Activated CD8-positive, alpha-beta memory T cell treated with anti-CD3 and anti-CD28 coated beads, Interleukin-2, amount 50 U/mL, for 24 hours (primary cell): ENCODE data around the gene FARS2.

ENCODE experiments used
- DNase-seq: peaks from one replicate; pipeline ENCODE4 v3.0.0-alpha.2; 2020; ENCODE audit errors: extremely low read depth

The FARS2 gene

GRCh38 chr6:5729080-5729434, 467.7 kb downstream of the FARS2 start:
- DNase-seq: no peak

GRCh38 chr6:5729813-5730517, 468.7 kb downstream of the FARS2 start:
- no peak for DNase-seq

GRCh38 chr6:5730585-5731263, 469.4 kb downstream of the FARS2 start:
- no peak for DNase-seq

GRCh38 chr6:5731435-5731834, 470.1 kb downstream of the FARS2 start:
- no peak for DNase-seq

- no peak for DNase-seq
Measured at GRCh38 chr6:5732496-5732895, 471.2 kb downstream of the FARS2 start.

GRCh38 chr6:5736016-5736738, 474.9 kb downstream of the FARS2 start:
- DNase-seq: no peak

GRCh38 chr6:5737460-5737859, 476.1 kb downstream of the FARS2 start:
- DNase-seq: no peak

- DNase-seq: no peak
Measured at GRCh38 chr6:5738211-5738610, 476.9 kb downstream of the FARS2 start.

- no peak for DNase-seq
Measured at GRCh38 chr6:5744497-5744896, 483.2 kb downstream of the FARS2 start.

- no peak for DNase-seq
Measured at GRCh38 chr6:5745081-5745480, 483.8 kb downstream of the FARS2 start.

GRCh38 chr6:5746053-5746758, 484.9 kb downstream of the FARS2 start:
- DNase-seq: no peak

GRCh38 chr6:5746759-5747130, 485.4 kb downstream of the FARS2 start:
- DNase-seq: no peak

- DNase-seq: no peak
Measured at GRCh38 chr6:5747379-5747778, 486.1 kb downstream of the FARS2 start.

GRCh38 chr6:5749016-5749650, 487.8 kb downstream of the FARS2 start:
- DNase-seq: no peak

GRCh38 chr6:5749651-5750215, 488.4 kb downstream of the FARS2 start:
- DNase-seq: no peak

GRCh38 chr6:5751525-5752390, 490.4 kb downstream of the FARS2 start:
- DNase-seq: no peak

- no peak for DNase-seq
Measured at GRCh38 chr6:5752391-5752680, 491.0 kb downstream of the FARS2 start.

- no peak for DNase-seq
Measured at GRCh38 chr6:5753209-5753608, 491.9 kb downstream of the FARS2 start.

- DNase-seq: no peak
Measured at GRCh38 chr6:5754904-5755303, 493.6 kb downstream of the FARS2 start.

- DNase-seq: no peak
Measured at GRCh38 chr6:5759571-5759970, 498.3 kb downstream of the FARS2 start.

GRCh38 chr6:5761370-5761769, 500.1 kb downstream of the FARS2 start:
- no peak for DNase-seq
